H1 (cell line): ENCODE measurements around the gene PRELID1. TPM values are rescaled to one million over a fixed set of nuclear protein-coding genes. Genes with fewer than 3 reads are reported as not detected.

ENCODE experiments used
- CTCF ChIA-PET: fragments of 300-600 bp; sonication (Branson Sonifier 250); formaldehyde crosslinking; loops from one replicate; lab custom pipeline; 2021; ENCODE audit not compliant: partially characterized antibody; lab: Charles Lee
- POLR2A ChIA-PET: fragments of 300-600 bp; sonication (Branson Sonifier 250); formaldehyde crosslinking; loops from one replicate; lab custom pipeline; 2021; ENCODE audit warnings: inconsistent platforms; ENCODE audit not compliant: partially characterized antibody; lab: Charles Lee
- DNase-seq, 2 experiments: peaks; one replicate each; pipeline versions ENCODE4 v3.0.0 to v3.0.0-alpha.2; 2010 to 2022; ENCODE audit warnings: low spot score in 2 of 2, low read depth in 1 of 2, mixed read lengths in 1 of 2
- FAIRE-seq: peaks from 2 replicates; lab custom pipeline; 2011; peaks lifted over from hg19 to GRCh38; lab: Jason Lieb, UNC
- H2AFZ ChIP-seq: 2 replicates; pipeline ENCODE4 v1.8.1; 2012; ENCODE audit warnings: low read length, inconsistent platforms
- H2AK5ac ChIP-seq: 2 replicates; pipeline ENCODE4 v1.6.1; 2013; ENCODE audit warnings: low read depth, low read length
- H2BK120ac ChIP-seq: replicated peaks from 2 replicates; pipeline ENCODE3; 2013; ENCODE audit warnings: low read depth, low read length, inconsistent platforms
- H2BK12ac ChIP-seq: 2 replicates; pipeline ENCODE4 v1.6.1; 2013; ENCODE audit warnings: low read depth, low read length
- H2BK15ac ChIP-seq: 2 replicates; pipeline ENCODE4 v1.6.1; 2013; ENCODE audit warnings: low read length
- H2BK20ac ChIP-seq: 2 replicates; pipeline ENCODE4 v1.6.1; 2013; ENCODE audit warnings: low read length
- H2BK5ac ChIP-seq: 2 replicates; pipeline ENCODE4 v1.6.1; 2013; ENCODE audit warnings: low read depth, low read length
- H3K14ac ChIP-seq: 2 replicates; pipeline ENCODE4 v1.6.1; 2013; ENCODE audit warnings: inconsistent platforms; ENCODE audit not compliant: insufficient read length
- H3K18ac ChIP-seq: 2 replicates; pipeline ENCODE4 v1.6.1; 2013; ENCODE audit warnings: low read length; ENCODE audit errors: extremely low read depth
- H3K23ac ChIP-seq: 2 replicates; pipeline ENCODE4 v1.6.1; 2013; ENCODE audit warnings: inconsistent platforms; ENCODE audit not compliant: insufficient read length
- H3K23me2 ChIP-seq: 2 replicates; pipeline ENCODE4 v1.6.1; 2013; ENCODE audit warnings: low read depth, low read length
- H3K27ac ChIP-seq: 2 replicates; pipeline ENCODE4 v1.6.1; 2011; ENCODE audit warnings: low read depth, low read length, inconsistent platforms
- H3K27me3 ChIP-seq, 4 experiments: replicated peaks in 1 of 4; 1 replicate in 1 of 4; 2 replicates in 3 of 4; pipeline versions ENCODE4 v1.6.1 to v1.8.1; 2011 to 2013; ENCODE audit warnings: low read length in 3 of 4, mild to moderate bottlenecking in 3 of 4, inconsistent platforms in 2 of 4, mixed read lengths in 2 of 4, moderate library complexity in 1 of 4; ENCODE audit not compliant: control insufficient read depth in 3 of 4, insufficient read depth in 3 of 4; ENCODE audit errors: extremely low read depth in 1 of 4
- H3K36me3 ChIP-seq, 4 experiments: 2 replicates each; pipeline versions ENCODE4 v1.6.1 to v1.8.1; 2011 to 2013; ENCODE audit warnings: mild to moderate bottlenecking in 4 of 4, low read length in 3 of 4, moderate library complexity in 2 of 4, control low read depth in 1 of 4, inconsistent platforms in 1 of 4; ENCODE audit not compliant: insufficient read depth in 4 of 4, control insufficient read depth in 2 of 4
- H3K4ac ChIP-seq: replicated peaks from 2 replicates; pipeline ENCODE3; 2013; ENCODE audit warnings: low read length, low read depth, mixed read lengths, inconsistent platforms; ENCODE audit not compliant: insufficient read length
- H3K4me1 ChIP-seq, 4 experiments: replicated peaks in 1 of 4; 1 replicate in 1 of 4; 2 replicates in 3 of 4; pipeline versions ENCODE4 v1.6.1 to v1.8.1; 2011 to 2013; ENCODE audit warnings: low read length in 3 of 4, inconsistent platforms in 2 of 4, mixed read lengths in 1 of 4; ENCODE audit not compliant: insufficient read depth in 4 of 4, control insufficient read depth in 3 of 4
- H3K4me2 ChIP-seq, 2 experiments: 2 replicates each; pipeline versions ENCODE4 v1.6.1 to v1.8.1; 2011 to 2013; ENCODE audit warnings: low read depth in 2 of 2, low read length in 2 of 2, control low read depth in 1 of 2, inconsistent platforms in 1 of 2, mild to moderate bottlenecking in 1 of 2; ENCODE audit not compliant: insufficient read depth in 1 of 2
- H3K4me3 ChIP-seq, 4 experiments: fragments of 200-600, 300-600 bp in 1 of 4; sonication (generic), shearing (Covaris generic), sonication (Bioruptor Twin) in 1 of 4; 2 replicates each; pipeline versions ENCODE4 v1.5.1 to v1.8.1; 2011 to 2016; ENCODE audit warnings: low read length in 4 of 4, low read depth in 3 of 4, control low read depth in 2 of 4, inconsistent platforms in 2 of 4, mild to moderate bottlenecking in 2 of 4, mixed read lengths in 1 of 4, moderate library complexity in 1 of 4; ENCODE audit not compliant: insufficient read depth in 2 of 4; ENCODE audit errors: extremely low read depth in 1 of 4
- H3K56ac ChIP-seq: replicated peaks from 2 replicates; pipeline ENCODE3; 2013; ENCODE audit warnings: low read depth, mild to moderate bottlenecking, mixed read lengths, low read length, inconsistent platforms; ENCODE audit not compliant: insufficient read length
- H3K79me1 ChIP-seq: 2 replicates; pipeline ENCODE4 v1.6.1; 2013; ENCODE audit warnings: low read depth, low read length, control low read depth
- H3K79me2 ChIP-seq, 2 experiments: 2 replicates each; pipeline versions ENCODE4 v1.6.1 to v1.8.1; 2012 to 2013; ENCODE audit warnings: low read length in 2 of 2, mild to moderate bottlenecking in 2 of 2, inconsistent platforms in 1 of 2; ENCODE audit not compliant: insufficient read depth in 2 of 2, control insufficient read depth in 1 of 2
- H3K9ac ChIP-seq, 4 experiments: replicated peaks in 1 of 4; 1 replicate in 1 of 4; 2 replicates in 3 of 4; pipeline versions ENCODE4 v1.6.1 to v1.8.1; 2011 to 2013; ENCODE audit warnings: low read depth in 3 of 4, low read length in 3 of 4, control low read depth in 2 of 4, mild to moderate bottlenecking in 2 of 4, moderate library complexity in 2 of 4, inconsistent platforms in 1 of 4; ENCODE audit errors: extremely low read depth in 1 of 4
- H3K9me3 ChIP-seq, 2 experiments: 2 replicates each; pipeline versions ENCODE4 v1.6.1 to v1.8.1; 2012 to 2013; ENCODE audit warnings: mild to moderate bottlenecking in 2 of 2, moderate library complexity in 2 of 2, control low read depth in 1 of 2, inconsistent platforms in 1 of 2, low read depth in 1 of 2, low read length in 1 of 2, mixed read lengths in 1 of 2; ENCODE audit not compliant: insufficient read depth in 2 of 2
- H4K20me1 ChIP-seq, 2 experiments: replicated peaks in 1 of 2; 2 replicates each; pipeline versions ENCODE3 to v1.8.1; 2011 to 2013; ENCODE audit warnings: inconsistent platforms in 2 of 2, low read length in 2 of 2, mild to moderate bottlenecking in 1 of 2; ENCODE audit not compliant: insufficient read depth in 2 of 2, control insufficient read depth in 1 of 2
- H4K5ac ChIP-seq: 2 replicates; pipeline ENCODE4 v1.6.1; 2013; ENCODE audit warnings: low read length, low read depth, mixed read lengths, inconsistent platforms; ENCODE audit not compliant: insufficient read length
- H4K8ac ChIP-seq: 2 replicates; pipeline ENCODE4 v1.8.0; 2013; ENCODE audit warnings: mild to moderate bottlenecking, moderate library complexity, low read length, inconsistent platforms; ENCODE audit not compliant: insufficient read depth; ENCODE audit errors: extremely low read depth
- H4K91ac ChIP-seq: replicated peaks from 2 replicates; pipeline ENCODE3; 2013; ENCODE audit warnings: low read length, mixed read lengths, inconsistent platforms; ENCODE audit not compliant: insufficient read length
- BCL11A ChIP-seq, 2 experiments: IDR thresholded peaks; one replicate each; pipeline ENCODE4 v1.6.1; 2011; ENCODE audit warnings: low read depth in 2 of 2, low read length in 2 of 2, mild to moderate bottlenecking in 2 of 2
- BRCA1 ChIP-seq: IDR thresholded peaks from 2 replicates; pipeline ENCODE4 v1.6.1; 2012; ENCODE audit warnings: low read depth, low read length, improper control_type of control experiment
- EP300 ChIP-seq, 2 experiments: IDR thresholded peaks; 1 replicate in 1 of 2; 2 replicates in 1 of 2; pipeline ENCODE4 v1.6.1; 2011 to 2012; ENCODE audit warnings: low read depth in 2 of 2, low read length in 2 of 2, mild to moderate bottlenecking in 2 of 2, borderline replicate concordance in 1 of 2, inconsistent platforms in 1 of 2, moderate library complexity in 1 of 2
- EZH2 ChIP-seq: fragments of 200-600 bp; sonication (generic); IDR thresholded peaks from 2 replicates; pipeline ENCODE4 v1.7.1; 2012; ENCODE audit warnings: low read depth, mild to moderate bottlenecking, moderate library complexity, low read length, inconsistent platforms; ENCODE audit not compliant: severe bottlenecking
- HDAC6 ChIP-seq: IDR thresholded peaks from one replicate; pipeline ENCODE4 v1.7.1; 2012; ENCODE audit warnings: low read depth, mild to moderate bottlenecking, inconsistent platforms, low read length, moderate library complexity
- MAX ChIP-seq: IDR thresholded peaks from 2 replicates; pipeline ENCODE4 v1.6.1; 2012; ENCODE audit warnings: inconsistent platforms
- PHF8 ChIP-seq: fragments of 200-600 bp; sonication (generic); conservative IDR thresholded peaks from 2 replicates; pipeline ENCODE4 v1.7.1; 2012; ENCODE audit warnings: low read depth, mild to moderate bottlenecking, inconsistent platforms, low read length, moderate library complexity
- POU5F1 ChIP-seq: IDR thresholded peaks from 2 replicates; pipeline ENCODE4 v1.6.1; 2011; ENCODE audit warnings: low read depth, mild to moderate bottlenecking, low read length, moderate library complexity
- RBBP5 ChIP-seq: IDR thresholded peaks from 2 replicates; pipeline ENCODE4 v1.7.1; 2012; ENCODE audit warnings: low read depth, mild to moderate bottlenecking, inconsistent platforms, low read length, moderate library complexity, borderline replicate concordance
- TAF7 ChIP-seq: optimal IDR thresholded peaks from 2 replicates; pipeline ENCODE3; 2011; ENCODE audit warnings: low read depth, mild to moderate bottlenecking, inconsistent platforms, low read length, moderate library complexity, borderline replicate concordance
- ZNF274 ChIP-seq: IDR thresholded peaks from 2 replicates; pipeline ENCODE4 v1.7.0; 2012; ENCODE audit warnings: low read length, borderline replicate concordance; ENCODE audit errors: extremely low read depth
- WGBS, 2 experiments: shearing (Covaris generic) in 1 of 2; methylation state at CpG; one replicate each; pipeline versions ENCODE4 v1.1.6 to v1.1.7; 2013 to 2015; ENCODE audit warnings: low lambda C conversion rate in 2 of 2, mixed read lengths in 2 of 2, inconsistent platforms in 1 of 2, low coverage in 1 of 2, missing lambda C conversion rate in 1 of 2; ENCODE audit not compliant: insufficient replicate concordance in 2 of 2, insufficient coverage in 1 of 2, insufficient read length in 1 of 2; ENCODE audit errors: extremely low coverage in 1 of 2, missing lambda C conversion rate in 1 of 2; 5-methylcytosine and 5-hydroxymethylcytosine counted together
- polyA plus RNA-seq, 7 experiments: library from polyadenylated mRNA; depleted of rRNA in 3 of 7; stranded (reverse) in 5 of 7; unstranded in 2 of 7; fragments of >200 nt in 5 of 7; fragments of 200-250 nt in 2 of 7; gene quantifications; 1 replicate in 5 of 7; 2 replicates in 1 of 7; 4 replicates in 1 of 7; pipeline versions ENCODE4 v1.2.1 to v1.2.3, GENCODE V29; 2011 to 2013; ENCODE audit warnings: missing spikeins in 2 of 7, mixed read lengths in 2 of 7
- total RNA-seq: library from RNA; stranded (reverse); fragmentation: NEBNext Ultra II Directional; extraction: Animal tissue kit (Norgen Biotek cat#: 25700); gene quantifications from 2 replicates; pipeline ENCODE4 v1.2.1, GENCODE V29; 2021

PRELID1 gene
- total and polyA plus RNA-seq, 2 of the 8 experiments (the other 6 are each of a cell fraction or from before 2014, with no cell fraction given) = 272 to 428 TPM

DNA sequence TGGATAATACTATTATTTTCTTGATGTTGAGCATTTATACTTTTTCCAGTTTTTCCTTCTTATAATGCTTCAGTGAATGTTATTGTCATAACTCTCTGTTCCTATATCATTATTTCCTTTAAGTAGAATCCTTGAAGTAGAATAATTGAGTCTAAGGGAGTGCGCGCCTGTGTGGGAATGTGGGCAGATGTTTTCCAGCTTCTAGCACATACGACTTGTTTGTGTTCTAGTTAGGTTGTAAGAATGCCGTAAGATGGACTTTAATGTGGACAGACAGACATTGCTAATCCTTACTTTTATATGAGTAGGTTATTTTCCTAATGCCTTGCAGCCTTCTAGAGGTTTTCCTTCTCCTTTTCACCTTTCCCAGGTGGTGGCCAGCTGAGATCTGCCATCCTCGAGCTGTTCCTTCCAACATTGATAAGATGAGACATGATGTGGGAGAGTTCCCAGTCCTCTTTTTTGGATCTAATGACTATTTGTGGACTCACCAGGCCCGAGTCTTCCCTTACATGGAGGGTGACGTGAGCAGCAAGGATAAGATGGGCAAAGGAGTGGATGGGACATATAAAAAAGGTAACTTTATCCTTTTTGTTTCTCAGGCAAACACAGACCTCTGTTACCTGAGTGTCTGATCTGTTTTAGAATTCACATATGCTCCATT, 34.2 kb upstream of the PRELID1 start:
- Histone ChIP-seq H3K4me1 (no peaks in the 10 kb centered on the region), H3K14ac (no peak overlapping the region), H3K9me3 (no peaks in the 10 kb centered on the region), H2BK120ac (no peak overlapping the region), H3K56ac (no peak overlapping the region), H3K23ac (no peak overlapping the region), H3K9ac (no peak overlapping the region), H4K8ac (no peak overlapping the region), H3K27ac (no peak overlapping the region), H2AK5ac (no peak overlapping the region), H4K91ac (no peak overlapping the region), H3K27me3 (no peaks in the 10 kb centered on the region), H4K5ac (no peak overlapping the region), H2BK5ac (no peak overlapping the region), H3K79me1 (0 out of 2 replicates have a peak, but pooled peaks cover 2% of the 10 kb centered on the region), H3K79me2 (no peaks in the 10 kb centered on the region; a peak in 1 of 4 replicates), H2BK15ac (no peak overlapping the region), H4K20me1 (peaks cover 0 to 2% of the 10 kb centered on the region in 2 experiments), H2BK20ac (no peak overlapping the region), H2BK12ac (no peak overlapping the region)
- WGBS, 2 experiments = 92% methylated on average over 7 of the region's 7 CpGs; no CpG with 5 or more reads in 1 of the 2 experiments
- FAIRE-seq (no peak), DNase-seq (no peak)
- CTCF ChIA-PET = interaction anchor here (0.6 to 4.9 kb wide), 3 partner anchors 24 to 157 kb away, joined by 3 to 23 read pairs (median 3); no protein-coding TSS in a partner anchor
- no peak for TF ChIP-seq ZNF274
- TF ChIP-seq RBBP5 = no peak
- TF ChIP-seq HDAC6 = no peak
- TF ChIP-seq EP300 (IDR thresholded peaks at IDR 0.05; ENCODE audit: borderline replicate concordance in 1 of 2, low read depth in 2 of 2, low read length in 2 of 2) = no peak
- no peak for TF ChIP-seq PHF8
- no peak for TF ChIP-seq BRCA1
- TF ChIP-seq EZH2 = no peak
- no peak for TF ChIP-seq POU5F1
- TF ChIP-seq TAF7 = no peak
- TF ChIP-seq BCL11A (IDR thresholded peaks at IDR 0.05; ENCODE audit: low read depth in 2 of 2, low read length in 2 of 2) = no peak
- no peak for TF ChIP-seq MAX
- TF ChIP-seq, all 59 proteins: peak for 0
- no peaks in the 10 kb centered on the region for H3K23me2 ChIP-seq
- POLR2A ChIA-PET = interaction anchor here (0.6 to 1.8 kb wide), 3 partner anchors 16 to 85 kb away, joined by 3 to 5 read pairs (median 3); no protein-coding TSS in a partner anchor
- H3K4me2 ChIP-seq = no peak overlapping the region
- no peak overlapping the region for H2AFZ ChIP-seq
- H3K4ac ChIP-seq = no peak overlapping the region
- H3K18ac ChIP-seq = no peak overlapping the region
- peaks cover 39 to 81% (median 61%) of the 10 kb centered on the region in 4 experiments for H3K36me3 ChIP-seq
- no peak overlapping the region for H3K4me3 ChIP-seq
